HepG2 (cell line): ENCODE data around the gene MGST1. TPM values are rescaled to one million over a fixed set of nuclear protein-coding genes. Genes with fewer than 3 reads are reported as not detected.

Experiments used
- ATAC-seq: fragments of 200-7000 bp; cut with Tn5 transposase; 3 replicates; pipeline ENCODE4 v1.9.1; 2020; ENCODE audit warnings: mild to moderate bottlenecking, moderate library complexity
- BruUV-seq: library from RNA; stranded (reverse); fragments of 400-500 nt; replicated peaks from 2 replicates; lab custom pipeline; 2021; lab: Mats Ljungman, UMichigan
- CTCF ChIA-PET: fragments of 300-600 bp; formaldehyde crosslinking; extraction: SDS; loops from one replicate; lab custom pipeline; 2021; ENCODE audit warnings: low total read pairs, inconsistent platforms, low intra/inter-chr PET ratio; lab: Yijun Ruan, JAX
- POLR2A ChIA-PET: fragments of 350-600 bp; sonication (Branson Sonifier 250); formaldehyde crosslinking; loops from one replicate; lab custom pipeline; 2020; ENCODE audit warnings: antibody characterized with exemption, inconsistent platforms; lab: Yijun Ruan, JAX
- DNase-seq: peaks from one replicate; pipeline ENCODE4 v3.0.0-alpha.2; 2015; ENCODE audit warnings: low spot score
- FAIRE-seq: peaks from 3 replicates; lab custom pipeline; 2011; peaks lifted over from hg19 to GRCh38; lab: Jason Lieb, UNC
- H2AFZ ChIP-seq: one replicate; pipeline ENCODE4 v1.6.1; 2011; ENCODE audit warnings: low read length, inconsistent platforms
- H3K27ac ChIP-seq: fragments of 300-600 bp; 3 replicates; pipeline ENCODE4 v1.8.0; 2011; ENCODE audit warnings: mixed run types, mild to moderate bottlenecking, mixed read lengths, low read length, inconsistent platforms; ENCODE audit not compliant: insufficient read depth; ENCODE audit errors: extremely low read length
- H3K27me3 ChIP-seq, 2 experiments: fragments of 200-600 bp in 1 of 2; 2 replicates in 1 of 2; 3 replicates in 1 of 2; pipeline versions ENCODE4 v1.6.0 to v1.8.0; 2011; ENCODE audit warnings: low read length in 2 of 2, mild to moderate bottlenecking in 2 of 2, moderate library complexity in 2 of 2, inconsistent platforms in 1 of 2; ENCODE audit not compliant: insufficient read depth in 2 of 2, control insufficient read depth in 1 of 2
- H3K36me3 ChIP-seq, 2 experiments: fragments of 200-600 bp in 1 of 2; replicated peaks in 1 of 2; 2 replicates in 1 of 2; 3 replicates in 1 of 2; pipeline versions ENCODE4 v1.5.1 to v1.8.0; 2011; ENCODE audit warnings: low read length in 2 of 2, inconsistent platforms in 1 of 2; ENCODE audit not compliant: insufficient read depth in 2 of 2, control insufficient read depth in 1 of 2
- H3K4me1 ChIP-seq: 2 replicates; pipeline ENCODE4 v1.5.1; 2012; ENCODE audit warnings: low read length, inconsistent platforms; ENCODE audit not compliant: insufficient read depth
- H3K4me2 ChIP-seq: 2 replicates; pipeline ENCODE4 v1.6.0; 2011; ENCODE audit warnings: low read depth, low read length, inconsistent platforms
- H3K4me3 ChIP-seq, 3 experiments: fragments of 200-600 bp in 1 of 3; sonication (generic), shearing (Covaris generic) in 1 of 3; replicated peaks in 1 of 3; 2 replicates each; pipeline ENCODE4 v1.5.1; 2011 to 2016; ENCODE audit warnings: low read length in 3 of 3, inconsistent platforms in 2 of 3, low read depth in 2 of 3, mild to moderate bottlenecking in 2 of 3, control low read depth in 1 of 3, mixed read lengths in 1 of 3; ENCODE audit not compliant: insufficient read depth in 1 of 3
- H3K79me2 ChIP-seq: one replicate; pipeline ENCODE4 v1.6.1; 2011; ENCODE audit warnings: low read length, inconsistent platforms; ENCODE audit not compliant: insufficient read depth
- H3K9ac ChIP-seq: 2 replicates; pipeline ENCODE4 v1.6.0; 2011; ENCODE audit warnings: mild to moderate bottlenecking, low read depth, low read length, inconsistent platforms; ENCODE audit not compliant: insufficient read depth
- H3K9me3 ChIP-seq: 2 replicates; pipeline ENCODE4 v1.5.1; 2012; ENCODE audit warnings: mild to moderate bottlenecking, low read length
- H4K20me1 ChIP-seq: 2 replicates; pipeline ENCODE4 v1.6.0; 2011; ENCODE audit warnings: inconsistent platforms, mild to moderate bottlenecking, low read length, moderate library complexity; ENCODE audit not compliant: insufficient read depth
- ARID5B ChIP-seq: IDR thresholded peaks from 2 replicates; pipeline ENCODE4 v1.4.0; 2020; ENCODE audit warnings: mild to moderate bottlenecking, missing genetic modification reagents
- CEBPG ChIP-seq: IDR thresholded peaks from 2 replicates; pipeline ENCODE4 v1.6.1; 2016
- ISL2 ChIP-seq: sonication (generic); formaldehyde crosslinking; IDR thresholded peaks from 2 replicates; pipeline ENCODE4 v1.5.0; 2020; ENCODE audit warnings: missing genetic modification reagents
- RBFOX2 ChIP-seq: fragments of 200-400 bp; formaldehyde crosslinking; IDR thresholded peaks from 2 replicates; pipeline ENCODE4 v1.6.1; 2017; ENCODE audit warnings: low read depth, mild to moderate bottlenecking, low read length
- SRF ChIP-seq: IDR thresholded peaks from 2 replicates; pipeline ENCODE4 v1.6.1; 2011; ENCODE audit warnings: mild to moderate bottlenecking, low read depth, low read length, moderate library complexity
- ZNF644 ChIP-seq: IDR thresholded peaks from 2 replicates; pipeline ENCODE4 v1.6.1; 2016; ENCODE audit warnings: low read depth
- WGBS: methylation state at CpG from one replicate; pipeline ENCODE4 v1.1.6; 2017; ENCODE audit warnings: low lambda C conversion rate; 5-methylcytosine and 5-hydroxymethylcytosine counted together
- in situ Hi-C: cut with HindIII; loops from 2 replicates; pipeline ENCODE4 v1.10.0; 2017; ENCODE audit warnings: low pct_unique_long_range_greater_than_20kb; ENCODE audit not compliant: extremely low pct_ligation_motif_present
- intact Hi-C: fragments of 100-400 bp; cut with micrococcal nuclease; formaldehyde crosslinking; loops from one replicate; pipeline ENCODE4 v1.10.0; 2022; ENCODE audit not compliant: unreplicated experiment
- polyA plus RNA-seq, 8 experiments: library from polyadenylated mRNA; depleted of rRNA in 3 of 8; stranded (reverse) in 7 of 8; unstranded in 1 of 8; fragments of >200 nt; fragmentation: Illumina TruSeq in 4 of 8; extraction: Trizol in 4 of 8; gene quantifications; 2 replicates each; pipeline versions ENCODE4 v1.2.1 to v1.2.3, GENCODE V29; 2011 to 2016; ENCODE audit warnings: low read depth in 4 of 8, missing spikeins in 1 of 8, mixed read lengths in 1 of 8; ENCODE audit not compliant: insufficient read depth in 1 of 8
- total RNA-seq, 5 experiments: library from RNA; depleted of rRNA; stranded (reverse); fragments of >200 nt; fragmentation: Illumina TruSeq; extraction: Trizol; gene quantifications; 2 replicates each; pipeline ENCODE4 v1.2.3, GENCODE V29; 2016; ENCODE audit warnings: low read depth in 1 of 5

The MGST1 gene
- total and polyA plus RNA-seq, 2 of the 13 experiments (the other 11 are each of a cell fraction or from before 2014, with no cell fraction given) = 119 to 152 TPM

- FAIRE-seq = no peak
- intact Hi-C loops = loop anchor here (10.0 kb wide), 1 partner anchor 156 kb away; no protein-coding TSS in a partner anchor
- Histone ChIP-seq H3K4me3 (no peak overlapping the region), H2AFZ (no peak overlapping the region), H3K27me3 (no peaks in the 10 kb centered on the region), H3K27ac (peak overlapping the region; percentile 10), H3K79me2 (peaks cover 49% of the 10 kb centered on the region), H4K20me1 (no peaks in the 10 kb centered on the region; the same call in 1 of the 2 replicates), H3K9me3 (no peaks in the 10 kb centered on the region), H3K36me3 (peaks cover 3 to 5% of the 10 kb centered on the region in 2 experiments; a peak in 3 of 5 replicates), H3K9ac (no peak overlapping the region), H3K4me2 (peak overlapping the region; percentile 88), H3K4me1 (peaks cover 56% of the 10 kb centered on the region)
- POLR2A ChIA-PET = no interaction called here
- no peak for ATAC-seq
- BruUV-seq = no TSS peak
- in situ Hi-C loops = no loop called here
- peak; percentile 11; the same call in 1 of the 2 replicates for TF ChIP-seq CEBPG (CRISPR knock-in tag)
- TF ChIP-seq ZNF644 (CRISPR knock-in tag) = peak; percentile 67; the same call in 1 of the 2 replicates
- TF ChIP-seq ARID5B (CRISPR knock-in tag) = no peak
- DNase-seq = peak; percentile 28
- CTCF ChIA-PET = no interaction called here
- 7% methylated on average over 1 of the region's 1 CpG for WGBS
Measured at GRCh38 chr12:16350682-16351081, 3.2 kb downstream of the MGST1 start.

GRCh38 chr12:16352481-16352880, 5.0 kb downstream of the MGST1 start:
- H3K4me2 ChIP-seq = no peak overlapping the region
- no peak overlapping the region for H3K9ac ChIP-seq

More at GRCh38 chr12:16352481-16352880, 5.0 kb downstream of the MGST1 start:
- Histone ChIP-seq H3K27ac (no peak overlapping the region), H3K4me1 (peaks cover 49% of the 10 kb centered on the region), H2AFZ (no peak overlapping the region)
- no peak for TF ChIP-seq ISL2
- peak; percentile 5; the same call in 1 of the 2 replicates for TF ChIP-seq SRF
- TF ChIP-seq RBFOX2 = peak; percentile 53; the same call in 1 of the 2 replicates
- TF ChIP-seq, all 625 proteins: peak for 2
- FAIRE-seq = no peak
- ChIA-PET CTCF (no interaction called here), POLR2A (no interaction called here)
- H3K27me3 ChIP-seq = no peaks in the 10 kb centered on the region
- H3K79me2 ChIP-seq = peaks cover 49% of the 10 kb centered on the region
- H3K4me3 ChIP-seq = no peak overlapping the region
- H3K36me3 ChIP-seq = peaks cover 4 to 20% of the 10 kb centered on the region in 2 experiments; a peak in 4 of 5 replicates
- H4K20me1 ChIP-seq = no peaks in the 10 kb centered on the region; the same call in 1 of the 2 replicates
- in situ Hi-C loops = no loop called here
- no peak for ATAC-seq
- intact Hi-C loops = loop anchor here (10.0 kb wide), 1 partner anchor 158 kb away; no protein-coding TSS in a partner anchor
- 76% methylated on average over 1 of the region's 1 CpG for WGBS
- H3K9me3 ChIP-seq = no peaks in the 10 kb centered on the region
- no peak for DNase-seq
- no TSS peak for BruUV-seq
